HEK293T (cell line): ENCODE results near the gene ADCY10.

ENCODE experiments used
- CTCF ChIA-PET: fragments of 350-600 bp; formaldehyde crosslinking; extraction: SDS; loops from one replicate; lab custom pipeline; 2021; ENCODE audit warnings: antibody characterized with exemption, inconsistent platforms; lab: Yijun Ruan, JAX
- POLR2A ChIA-PET: fragments of 350-600 bp; formaldehyde crosslinking; extraction: SDS; loops from one replicate; lab custom pipeline; 2020; ENCODE audit warnings: antibody characterized with exemption, inconsistent platforms; lab: Yijun Ruan, JAX
- DNase-seq: peaks from one replicate; pipeline ENCODE4 v3.0.0; 2012; ENCODE audit warnings: mixed read lengths; ENCODE audit errors: extremely low spot score
- ARNT ChIP-seq: fragments of 450-650 bp; IDR thresholded peaks from 2 replicates; pipeline ENCODE4 v1.6.1; 2017; ENCODE audit warnings: mild to moderate bottlenecking
- BHLHE40 ChIP-seq: fragments of 450-650 bp; IDR thresholded peaks from 2 replicates; pipeline ENCODE4 v1.6.1; 2016; ENCODE audit warnings: mild to moderate bottlenecking, moderate library complexity, borderline replicate concordance
- CTBP1 ChIP-seq: fragments of 450-650 bp; IDR thresholded peaks from 2 replicates; pipeline ENCODE4 v1.6.1; 2016; ENCODE audit warnings: borderline replicate concordance
- ELF4 ChIP-seq: fragments of 450-650 bp; IDR thresholded peaks from 2 replicates; pipeline ENCODE4 v1.6.1; 2017; ENCODE audit warnings: antibody characterized with exemption
- FOXA1 ChIP-seq: fragments of 450-650 bp; IDR thresholded peaks from 2 replicates; pipeline ENCODE4 v1.6.1; 2016; ENCODE audit warnings: mild to moderate bottlenecking
- FOXK2 ChIP-seq: fragments of 450-650 bp; IDR thresholded peaks from 2 replicates; pipeline ENCODE4 v1.6.1; 2016; ENCODE audit warnings: mild to moderate bottlenecking
- FOXM1 ChIP-seq: fragments of 450-650 bp; IDR thresholded peaks from 2 replicates; pipeline ENCODE4 v1.6.1; 2017; ENCODE audit warnings: mild to moderate bottlenecking, borderline replicate concordance
- HDGF ChIP-seq: fragments of 450-650 bp; IDR thresholded peaks from 2 replicates; pipeline ENCODE4 v1.6.1; 2017; ENCODE audit warnings: antibody characterized with exemption, borderline replicate concordance
- L3MBTL2 ChIP-seq: fragments of 450-650 bp; conservative IDR thresholded peaks from 2 replicates; pipeline ENCODE4 v1.6.1; 2016; ENCODE audit warnings: mild to moderate bottlenecking
- LEF1 ChIP-seq: fragments of 450-650 bp; IDR thresholded peaks from 2 replicates; pipeline ENCODE4 v1.6.1; 2017; ENCODE audit warnings: mild to moderate bottlenecking, borderline replicate concordance
- NFRKB ChIP-seq: fragments of 450-650 bp; IDR thresholded peaks from 2 replicates; pipeline ENCODE4 v1.6.1; 2016; ENCODE audit warnings: mild to moderate bottlenecking, moderate library complexity
- PKNOX1 ChIP-seq: fragments of 450-650 bp; IDR thresholded peaks from 2 replicates; pipeline ENCODE4 v1.6.1; 2016
- SP1 ChIP-seq: fragments of 450-650 bp; IDR thresholded peaks from 2 replicates; pipeline ENCODE4 v1.6.1; 2017
- SUZ12 ChIP-seq: fragments of 450-650 bp; IDR thresholded peaks from 2 replicates; pipeline ENCODE4 v1.6.1; 2016; ENCODE audit warnings: mild to moderate bottlenecking
- TARDBP ChIP-seq: fragments of 450-650 bp; IDR thresholded peaks from 2 replicates; pipeline ENCODE4 v1.6.1; 2016
- ZNF384 ChIP-seq: fragments of 450-650 bp; IDR thresholded peaks from 2 replicates; pipeline ENCODE4 v1.6.1; 2016

ADCY10 gene

GRCh38 chr1:167825419-167826079, 88.4 kb downstream of the ADCY10 start:
- ChIA-PET CTCF (no interaction called here), POLR2A (no interaction called here)
- TF ChIP-seq PKNOX1 (no peak), ELF4 (no peak), TARDBP (no peak), HDGF (no peak), SP1 (no peak), FOXA1 (no peak), ZNF384 (no peak), L3MBTL2 (no peak), SUZ12 (no peak), ARNT (no peak), FOXM1 (no peak), NFRKB (no peak)
- DNase-seq, result no peak

DNA sequence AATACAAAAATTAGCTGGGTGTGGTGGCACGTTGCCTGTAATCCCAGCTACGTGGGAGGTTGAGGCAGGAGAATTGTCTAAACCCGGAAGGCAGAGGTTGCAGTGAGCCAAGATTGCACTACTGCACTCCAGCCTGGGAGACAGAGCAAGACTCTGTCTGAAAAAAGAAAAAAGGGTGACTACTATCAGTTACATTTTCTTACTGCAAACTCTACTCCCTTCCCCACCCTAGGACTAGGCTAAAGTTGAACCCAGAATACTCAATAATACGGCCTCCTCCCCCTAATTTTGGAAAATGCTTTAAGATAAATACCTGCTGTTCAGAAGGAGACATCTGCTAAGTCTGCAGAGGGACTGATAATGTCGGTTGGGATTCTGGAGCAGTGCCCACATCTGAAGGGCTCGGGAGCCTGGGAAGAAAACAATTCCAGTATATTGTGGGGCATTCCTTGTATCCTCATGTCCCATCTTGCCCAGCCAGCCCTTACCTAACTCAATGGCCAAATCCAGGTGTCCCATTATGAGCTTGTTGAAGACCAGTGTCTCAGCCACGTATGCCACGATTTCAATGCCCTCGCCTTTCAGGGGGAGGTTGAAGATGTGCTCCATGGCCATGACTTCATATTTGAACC, 89.7 kb downstream of the ADCY10 start:
- TF ChIP-seq BHLHE40 (no peak), ARNT (no peak), L3MBTL2 (no peak), CTBP1 (no peak)
- no peak for DNase-seq
- ChIA-PET POLR2A (interaction anchor here (0.9 kb wide), 1 partner anchor 111 kb away, joined by 4 read pairs; no protein-coding TSS in a partner anchor), CTCF (no interaction called here)

DNA sequence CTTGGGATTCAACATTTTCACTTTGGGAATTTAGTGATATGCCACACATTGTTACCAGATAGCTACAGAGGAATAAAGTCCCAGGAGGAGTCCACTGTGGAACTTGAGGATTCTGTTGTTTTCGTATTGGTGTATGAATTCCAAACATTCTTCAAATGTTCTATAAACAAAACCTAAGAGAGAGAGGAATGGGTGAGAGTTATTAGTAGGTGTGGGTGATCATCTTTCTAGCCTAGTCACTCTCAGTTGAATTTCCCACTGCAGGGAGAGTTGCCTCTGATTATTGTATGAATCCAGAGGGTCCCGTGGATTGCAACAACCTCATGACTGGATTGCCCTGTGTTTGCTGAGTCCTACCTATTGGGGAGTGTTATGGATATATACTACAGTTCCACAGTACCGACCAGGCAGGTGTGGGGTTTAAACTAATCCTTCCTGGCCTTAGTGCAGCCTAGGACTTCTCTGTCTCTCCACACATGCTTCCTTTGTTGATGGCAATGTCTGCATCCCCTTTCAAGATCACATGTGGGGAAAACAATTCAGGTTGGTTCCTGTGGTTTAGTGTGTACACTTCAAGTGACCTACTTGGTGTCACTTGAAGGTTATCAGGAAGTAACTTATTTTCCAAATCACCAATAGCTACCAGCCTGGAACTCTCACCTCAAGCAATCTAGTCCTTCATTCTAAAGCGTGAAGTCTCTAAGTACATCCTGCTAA, 91.8 kb downstream of the ADCY10 start:
- ChIA-PET CTCF (no interaction called here), POLR2A (no interaction called here)
- TF ChIP-seq FOXK2, result no peak
- no peak for DNase-seq

DNA sequence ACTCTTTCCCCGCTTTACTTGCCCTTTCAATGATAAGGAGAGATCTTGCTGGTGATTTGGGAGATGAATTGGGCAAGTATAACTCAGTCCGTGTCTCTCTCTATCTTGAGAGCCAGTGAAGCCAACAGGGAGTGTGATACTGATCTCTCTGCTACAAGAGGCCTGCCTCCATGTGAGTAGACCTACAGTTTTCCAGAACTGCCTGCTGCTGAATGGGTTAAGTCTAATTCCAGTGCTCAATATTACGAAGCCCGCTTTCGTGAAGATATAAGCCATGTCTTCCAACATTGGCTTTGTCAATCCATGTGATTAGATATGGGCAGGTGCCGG, 92.6 kb downstream of the ADCY10 start:
- ChIA-PET POLR2A (no interaction called here), CTCF (no interaction called here)
- no peak for DNase-seq
- TF ChIP-seq BHLHE40, result no peak
- no peak for TF ChIP-seq SP1
- TF ChIP-seq NFRKB, result no peak
- TF ChIP-seq CTBP1, result no peak
- TF ChIP-seq PKNOX1, result no peak
- no peak for TF ChIP-seq HDGF
- TF ChIP-seq SUZ12, result no peak
- TF ChIP-seq FOXM1, result no peak
- no peak for TF ChIP-seq FOXK2
- no peak for TF ChIP-seq ARNT

DNA sequence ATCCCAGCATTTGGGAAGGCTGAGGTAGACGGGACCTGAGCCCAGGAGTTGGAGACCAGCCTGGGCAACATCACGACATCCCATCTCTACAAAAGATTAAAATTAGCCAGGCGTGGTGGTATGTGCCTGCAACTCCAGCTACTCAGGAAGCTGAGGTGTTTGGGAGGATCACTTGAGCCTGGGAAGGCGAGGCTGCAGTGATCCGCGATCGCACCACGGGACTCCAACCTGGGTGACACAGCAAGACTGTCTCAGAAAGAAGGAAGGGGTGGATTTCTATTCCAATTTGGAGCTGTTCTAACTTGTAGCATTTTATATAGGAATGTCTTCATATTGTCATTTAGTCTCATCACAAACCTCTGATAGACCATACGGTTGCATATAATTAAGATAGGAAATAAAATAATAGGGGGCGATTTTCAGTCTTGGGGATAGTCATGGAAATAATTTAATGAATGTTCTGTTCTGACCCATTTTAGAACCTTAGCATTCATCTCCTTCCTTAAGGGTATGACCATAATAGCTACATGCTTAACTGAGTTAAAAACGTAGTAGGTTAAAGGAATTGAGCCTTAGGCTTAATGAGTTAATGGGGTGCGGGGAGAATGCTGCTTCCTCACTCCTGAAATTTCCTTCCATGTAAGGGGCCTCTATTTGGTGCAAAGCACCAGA, 93.1 kb downstream of the ADCY10 start:
- TF ChIP-seq FOXK2 (no peak), PKNOX1 (no peak), TARDBP (no peak), LEF1 (no peak), NFRKB (no peak)
- POLR2A ChIA-PET, result no interaction called here
- no peak for DNase-seq
- CTCF ChIA-PET, result no interaction called here

DNA sequence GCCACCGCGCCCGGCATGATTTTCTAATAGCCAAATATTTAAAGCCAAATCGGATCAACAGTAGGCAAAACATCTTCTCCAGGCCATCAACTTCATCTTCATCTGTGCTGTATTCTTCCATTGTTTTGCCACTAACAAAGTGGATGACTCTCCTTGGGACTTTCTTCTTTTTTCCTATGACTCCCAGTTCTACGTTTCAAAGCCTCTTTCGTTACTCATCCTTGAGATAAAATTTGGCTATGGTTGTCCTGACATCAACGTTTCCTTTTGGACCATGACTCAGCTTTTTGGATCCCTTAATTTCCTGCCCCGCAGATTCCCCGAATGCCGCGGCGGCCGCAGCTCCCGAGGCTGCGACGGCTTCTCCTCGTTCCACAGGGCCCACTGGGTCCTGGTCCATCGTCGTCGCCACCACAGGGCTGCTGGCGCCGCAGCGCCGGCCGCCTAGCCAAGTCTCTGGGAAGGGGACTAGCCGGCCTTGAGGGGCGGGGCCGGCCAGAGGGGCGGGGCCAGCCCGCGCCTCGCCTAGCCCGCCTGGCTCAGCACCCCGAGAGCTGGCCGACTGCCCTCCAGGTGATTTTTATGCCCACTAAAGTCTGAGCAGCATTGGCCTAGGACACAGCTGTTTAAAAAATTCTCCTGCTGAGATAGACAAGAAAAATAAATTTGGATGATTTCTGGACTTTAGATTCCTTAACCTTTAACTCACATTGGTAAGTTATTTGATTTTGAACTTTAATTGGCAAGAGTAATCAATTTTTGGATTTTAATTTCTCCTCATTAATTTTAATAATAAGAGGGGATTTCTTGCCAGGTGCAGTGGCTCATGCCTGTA, 93.9 kb downstream of the ADCY10 start:
- ChIA-PET POLR2A (no interaction called here), CTCF (no interaction called here)
- peak; percentile 92 for DNase-seq
- TF ChIP-seq TARDBP, result no peak
- no peak for TF ChIP-seq SUZ12
- TF ChIP-seq L3MBTL2, result peak; percentile 76
- TF ChIP-seq SP1, result no peak
- TF ChIP-seq CTBP1, result no peak
